Smooth muscle cell (in vitro differentiated cells): ENCODE results near the gene SERPIND1. TPM values are rescaled to one million over a fixed set of nuclear protein-coding genes. Genes with fewer than 3 reads are reported as not detected.

Source experiments
- DNase-seq: peaks from one replicate; lab custom pipeline; 2025; ENCODE audit not compliant: unreplicated experiment; lab: John Stamatoyannopoulos, UW
- H2AFZ ChIP-seq: fragments of 200-600 bp; sonication (generic); 2 replicates; pipeline ENCODE4 v1.6.0; 2016; ENCODE audit warnings: antibody characterized with exemption, low read depth, mild to moderate bottlenecking
- H3F3A ChIP-seq: fragments of 200-600 bp; sonication (generic); 2 replicates; pipeline ENCODE4 v1.6.0; 2017; ENCODE audit warnings: antibody characterized with exemption, low read depth
- H3K27ac ChIP-seq: fragments of 200-600 bp; sonication (generic); 2 replicates; pipeline ENCODE4 v1.5.1; 2016; ENCODE audit warnings: low read depth, mild to moderate bottlenecking
- H3K27me3 ChIP-seq: fragments of 200-600 bp; sonication (generic); 2 replicates; pipeline ENCODE4 v1.6.1; 2016; ENCODE audit warnings: low read depth, mild to moderate bottlenecking
- H3K36me3 ChIP-seq: fragments of 200-600 bp; sonication (generic); 2 replicates; pipeline ENCODE4 v1.5.1; 2016; ENCODE audit warnings: low read depth
- H3K4me1 ChIP-seq: fragments of 200-600 bp; sonication (generic); 2 replicates; pipeline ENCODE4 v1.5.1; 2016; ENCODE audit warnings: low read depth
- H3K4me2 ChIP-seq: fragments of 200-600 bp; sonication (generic); 2 replicates; pipeline ENCODE4 v1.6.0; 2016; ENCODE audit warnings: mild to moderate bottlenecking
- H3K4me3 ChIP-seq: fragments of 200-600 bp; sonication (generic); 2 replicates; pipeline ENCODE4 v1.5.1; 2016; ENCODE audit warnings: mild to moderate bottlenecking
- H3K79me2 ChIP-seq: fragments of 200-600 bp; sonication (generic); 2 replicates; pipeline ENCODE4 v1.6.0; 2016; ENCODE audit warnings: low read depth, mild to moderate bottlenecking
- H3K9ac ChIP-seq: fragments of 200-600 bp; sonication (generic); 2 replicates; pipeline ENCODE4 v1.6.0; 2016; ENCODE audit warnings: low read depth
- H3K9me3 ChIP-seq: fragments of 200-600 bp; sonication (generic); replicated peaks from 2 replicates; pipeline ENCODE4 v1.5.1; 2016; ENCODE audit warnings: low read depth
- H4K20me1 ChIP-seq: fragments of 200-600 bp; sonication (generic); 2 replicates; pipeline ENCODE4 v1.6.0; 2016; ENCODE audit warnings: low read depth
- WGBS: methylation state at CpG from one replicate; pipeline ENCODE4 v1.1.7; 2016; ENCODE audit warnings: low lambda C conversion rate; 5-methylcytosine and 5-hydroxymethylcytosine counted together
- polyA plus RNA-seq: library from polyadenylated mRNA; unstranded; fragments of >200 nt; fragmentation: Nextera tagmentation; extraction: Ambion mirVana; gene quantifications from 2 replicates; pipeline ENCODE4 v1.2.1, GENCODE V29; 2016
- total RNA-seq: library from RNA; depleted of rRNA; stranded (reverse); fragments of >200 nt; gene quantifications from 2 replicates; pipeline ENCODE4 v1.2.3, GENCODE V29; 2014
- TF ChIP-seq, protein P1 (sequence below): fragments of 200-600 bp; sonication (generic); IDR thresholded peaks from 2 replicates; pipeline ENCODE4 v1.5.1; 2017; ENCODE audit warnings: borderline replicate concordance, mild to moderate bottlenecking, antibody characterized with exemption; ENCODE audit not compliant: insufficient read depth, poor library complexity, severe bottlenecking

Gene SERPIND1
- total and polyA plus RNA-seq, 2 experiments from 2014 or later = 0.10 TPM; not detected in 1

DNA sequence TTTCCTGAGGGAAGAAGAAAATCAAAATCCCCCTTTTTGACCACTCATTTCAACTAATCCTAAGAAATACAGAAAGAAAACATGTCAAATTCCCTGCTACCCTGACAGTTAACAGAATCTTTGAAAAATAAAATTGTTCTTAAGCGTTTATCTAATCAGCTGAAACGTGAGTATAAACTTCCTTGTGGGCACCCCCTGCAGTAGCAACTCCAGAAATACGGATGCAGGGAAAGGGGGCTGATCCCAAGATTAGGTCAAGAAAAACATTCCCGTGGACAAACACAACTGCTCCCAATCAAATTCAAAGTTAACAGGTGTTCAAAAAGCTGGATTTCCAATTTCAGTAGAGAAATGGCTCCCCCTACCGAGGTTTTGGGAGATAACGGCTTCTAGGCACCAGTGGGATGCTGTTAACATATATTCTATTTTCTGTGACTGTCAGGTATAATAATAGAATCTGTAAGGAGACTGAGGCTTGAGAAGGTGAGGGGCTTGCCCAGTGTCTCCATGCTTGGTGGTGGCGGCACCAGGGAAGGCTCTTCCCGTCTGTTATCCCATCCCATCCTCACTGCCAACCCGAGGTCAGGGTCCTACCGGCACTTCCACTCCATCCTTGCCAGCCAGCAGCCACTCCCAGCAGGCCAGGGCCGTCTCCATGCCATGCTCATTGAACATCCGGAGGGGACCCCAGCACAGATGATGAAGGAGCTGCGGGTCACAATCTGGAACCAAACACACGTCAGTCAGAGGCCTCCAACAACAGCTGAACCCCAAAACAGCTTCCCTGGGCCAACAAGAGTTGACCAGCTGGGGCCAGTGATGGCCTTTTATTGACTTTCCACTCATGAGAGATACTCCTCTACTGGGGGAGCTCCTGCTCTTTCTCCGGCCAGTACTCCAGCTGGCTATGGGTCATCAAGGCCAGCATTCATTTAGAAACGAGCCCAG lies 32.0 kb upstream of the SERPIND1 start:
- no peak overlapping the region for H3K4me3 ChIP-seq
- H3K79me2 ChIP-seq = no peaks in the 10 kb centered on the region
- H3F3A ChIP-seq = no peaks in the 10 kb centered on the region
- H3K27ac ChIP-seq = no peak overlapping the region
- 77% methylated on average over 16 of the region's 16 CpGs for WGBS
- no peak overlapping the region for H2AFZ ChIP-seq
- no peaks in the 10 kb centered on the region for H3K4me1 ChIP-seq
- no peak overlapping the region for H3K9ac ChIP-seq
- H4K20me1 ChIP-seq = no peaks in the 10 kb centered on the region
- H3K27me3 ChIP-seq = no peaks in the 10 kb centered on the region
- TF ChIP-seq, protein P1, sequence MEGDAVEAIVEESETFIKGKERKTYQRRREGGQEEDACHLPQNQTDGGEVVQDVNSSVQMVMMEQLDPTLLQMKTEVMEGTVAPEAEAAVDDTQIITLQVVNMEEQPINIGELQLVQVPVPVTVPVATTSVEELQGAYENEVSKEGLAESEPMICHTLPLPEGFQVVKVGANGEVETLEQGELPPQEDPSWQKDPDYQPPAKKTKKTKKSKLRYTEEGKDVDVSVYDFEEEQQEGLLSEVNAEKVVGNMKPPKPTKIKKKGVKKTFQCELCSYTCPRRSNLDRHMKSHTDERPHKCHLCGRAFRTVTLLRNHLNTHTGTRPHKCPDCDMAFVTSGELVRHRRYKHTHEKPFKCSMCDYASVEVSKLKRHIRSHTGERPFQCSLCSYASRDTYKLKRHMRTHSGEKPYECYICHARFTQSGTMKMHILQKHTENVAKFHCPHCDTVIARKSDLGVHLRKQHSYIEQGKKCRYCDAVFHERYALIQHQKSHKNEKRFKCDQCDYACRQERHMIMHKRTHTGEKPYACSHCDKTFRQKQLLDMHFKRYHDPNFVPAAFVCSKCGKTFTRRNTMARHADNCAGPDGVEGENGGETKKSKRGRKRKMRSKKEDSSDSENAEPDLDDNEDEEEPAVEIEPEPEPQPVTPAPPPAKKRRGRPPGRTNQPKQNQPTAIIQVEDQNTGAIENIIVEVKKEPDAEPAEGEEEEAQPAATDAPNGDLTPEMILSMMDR = peak; percentile 56
- no peak for DNase-seq
- H3K36me3 ChIP-seq = no peaks in the 10 kb centered on the region
- no peaks in the 10 kb centered on the region for H3K9me3 ChIP-seq
- no peak overlapping the region for H3K4me2 ChIP-seq

DNA sequence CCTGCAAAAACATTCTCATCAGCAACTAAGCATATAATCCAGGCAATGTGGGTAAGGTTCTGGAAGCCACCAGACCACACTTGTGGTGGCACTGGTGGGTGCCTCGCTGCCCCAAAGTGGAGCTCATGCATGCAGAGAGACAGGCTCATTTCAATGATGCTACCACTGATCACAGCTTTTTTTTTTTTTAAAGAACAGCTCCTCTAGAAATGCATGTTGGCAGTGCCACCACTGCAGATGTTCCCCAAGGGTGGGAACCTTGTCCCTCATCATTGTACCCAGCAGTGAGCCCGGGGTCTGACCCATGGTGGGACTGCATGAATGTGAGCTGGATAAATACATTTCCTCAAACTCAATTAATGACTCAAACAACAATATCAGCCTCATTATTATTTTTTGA lies 31.1 kb upstream of the SERPIND1 start:
- 88% methylated on average over 2 of the region's 2 CpGs for WGBS
- no peaks in the 10 kb centered on the region for H3K36me3 ChIP-seq
- no peak overlapping the region for H3K4me3 ChIP-seq
- no peak for DNase-seq
- H3K4me1 ChIP-seq = no peaks in the 10 kb centered on the region
- H3K79me2 ChIP-seq = no peaks in the 10 kb centered on the region
- H3K27ac ChIP-seq = no peak overlapping the region
- no peaks in the 10 kb centered on the region for H3F3A ChIP-seq
- H2AFZ ChIP-seq = no peak overlapping the region
- no peak overlapping the region for H3K4me2 ChIP-seq
- no peaks in the 10 kb centered on the region for H3K9me3 ChIP-seq
- no peaks in the 10 kb centered on the region for H4K20me1 ChIP-seq
- no peak overlapping the region for H3K9ac ChIP-seq
- H3K27me3 ChIP-seq = no peaks in the 10 kb centered on the region
- TF ChIP-seq, protein P1 = no peak

- Histone ChIP-seq H3K4me3 (no peak overlapping the region), H3F3A (peaks cover 3% of the 10 kb centered on the region), H3K27ac (no peak overlapping the region), H3K4me1 (no peaks in the 10 kb centered on the region), H3K9ac (no peak overlapping the region), H3K79me2 (no peaks in the 10 kb centered on the region), H2AFZ (no peak overlapping the region), H3K4me2 (no peak overlapping the region), H3K27me3 (no peaks in the 10 kb centered on the region), H3K36me3 (no peaks in the 10 kb centered on the region), H3K9me3 (no peaks in the 10 kb centered on the region), H4K20me1 (no peaks in the 10 kb centered on the region)
- TF ChIP-seq, protein P1 = no peak
- no peak for DNase-seq
- 92% methylated on average over 15 of the region's 15 CpGs for WGBS
These were observed 29.5 kb upstream of the SERPIND1 start for GRCh38 chr22:20744456-20744855.

- no peak overlapping the region for H3K27ac ChIP-seq
- H4K20me1 ChIP-seq = no peaks in the 10 kb centered on the region
- no peak overlapping the region for H3K4me3 ChIP-seq
- H3K79me2 ChIP-seq = no peaks in the 10 kb centered on the region
- H3K27me3 ChIP-seq = no peaks in the 10 kb centered on the region
- H3K4me2 ChIP-seq = no peak overlapping the region
- H3K9me3 ChIP-seq = no peaks in the 10 kb centered on the region
- H3K9ac ChIP-seq = no peak overlapping the region
- 93% methylated on average over 3 of the region's 3 CpGs for WGBS
- peaks cover 5% of the 10 kb centered on the region for H3F3A ChIP-seq
- TF ChIP-seq, protein P1 = no peak
- H2AFZ ChIP-seq = no peak overlapping the region
- H3K4me1 ChIP-seq = no peaks in the 10 kb centered on the region
- no peaks in the 10 kb centered on the region for H3K36me3 ChIP-seq
- no peak for DNase-seq
These were observed 28.8 kb upstream of the SERPIND1 start for GRCh38 chr22:20745119-20745518.
